ENCODE measurements around the gene TMEM119.
A peak's percentile ranks its signal among the peaks of the same experiment; 100 is the strongest.

Gene TMEM119

DNA sequence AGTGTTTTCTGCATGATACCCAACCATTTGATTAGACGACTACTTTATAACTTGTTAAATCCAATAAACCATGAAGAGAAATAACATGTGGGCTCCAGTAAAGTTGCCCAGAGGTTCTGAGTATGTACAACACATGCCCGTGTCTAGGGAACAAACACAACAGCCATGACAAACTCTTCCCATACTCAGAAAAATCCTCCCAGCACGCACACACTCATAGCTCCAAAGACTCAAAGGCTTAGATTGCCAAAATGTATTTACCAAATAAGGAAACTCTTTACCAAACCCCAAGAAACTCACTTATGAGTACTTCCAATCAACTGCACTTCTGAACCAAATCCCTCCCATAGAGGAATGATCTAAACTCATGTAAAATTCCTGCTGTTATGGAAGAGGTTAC is 54.2 kb downstream of the TMEM119 start:
- Mint-ChIP-seq H3K4me3 (no peak overlapping the region), H3K9me3 (no peaks in the 10 kb centered on the region), H3K27me3 (no peaks in the 10 kb centered on the region), H3K27ac (peak overlapping the region; percentile 34), H3K4me1 (ENCODE audit: low read depth) (peaks cover 14% of the 10 kb centered on the region), H3K36me3 (ENCODE audit: low read depth) (peaks cover 73% of the 10 kb centered on the region)

DNA sequence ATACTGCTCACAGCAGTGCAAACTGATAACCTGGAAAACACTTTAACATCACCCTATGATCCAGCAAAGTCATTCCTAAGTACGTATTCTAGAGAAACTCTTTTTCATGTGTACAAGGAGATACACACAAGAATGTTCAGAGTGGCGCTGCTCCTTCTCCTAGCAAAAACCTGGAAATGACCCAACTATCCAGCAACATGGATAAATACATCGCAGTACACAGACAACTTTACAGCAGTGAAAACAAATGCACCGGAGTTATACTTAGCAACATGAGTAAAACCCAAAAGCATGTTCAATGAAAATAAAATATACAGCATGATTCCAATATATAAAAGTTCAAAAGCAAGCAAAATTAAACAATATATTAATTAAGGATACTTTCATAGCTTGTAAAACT is 55.6 kb downstream of the TMEM119 start:
- Mint-ChIP-seq H3K9me3 (no peaks in the 10 kb centered on the region), H3K4me3 (no peak overlapping the region), H3K27ac (no peak overlapping the region), H3K4me1 (ENCODE audit: low read depth) (peaks cover 14% of the 10 kb centered on the region), H3K27me3 (no peaks in the 10 kb centered on the region), H3K36me3 (ENCODE audit: low read depth) (peaks cover 75% of the 10 kb centered on the region)

Measured in stimulated activated naive CD8-positive, alpha-beta T cell treated with anti-CD3 and anti-CD28 coated beads, Interleukin-15, Interleukin-2, amounts not matched to agents 100 ng/mL and 50 ng/mL, for 24 hours (primary cell).